GM19328 (cell line): ENCODE data around the gene UPF2.

Experiments
- ATAC-seq: cut with Tn5 transposase; IDR thresholded peaks from one replicate; pipeline ENCODE4 v1.9.1; 2021; ENCODE audit warnings: mild to moderate bottlenecking, moderate library complexity; ENCODE audit not compliant: unreplicated experiment

Gene UPF2

GRCh38 chr10:11885437-11886137, 157.0 kb downstream of the UPF2 start:
- no peak for ATAC-seq

GRCh38 chr10:11884706-11885423, 157.7 kb downstream of the UPF2 start:
- ATAC-seq: no peak

- ATAC-seq: no peak
These were observed 159.8 kb downstream of the UPF2 start for GRCh38 chr10:11882646-11883375.

GRCh38 chr10:11881477-11882417, 160.9 kb downstream of the UPF2 start:
- no peak for ATAC-seq

- ATAC-seq: no peak
These were observed 161.6 kb downstream of the UPF2 start for GRCh38 chr10:11881030-11881476.

GRCh38 chr10:11880151-11881029, 162.2 kb downstream of the UPF2 start:
- no peak for ATAC-seq

GRCh38 chr10:11879387-11880094, 163.1 kb downstream of the UPF2 start:
- no peak for ATAC-seq

GRCh38 chr10:11878776-11879175, 163.8 kb downstream of the UPF2 start:
- ATAC-seq: no peak

GRCh38 chr10:11877591-11877905, 165.1 kb downstream of the UPF2 start:
- no peak for ATAC-seq

- no peak for ATAC-seq
These were observed 165.6 kb downstream of the UPF2 start for GRCh38 chr10:11876805-11877590.

- no peak for ATAC-seq
These were observed 166.3 kb downstream of the UPF2 start for GRCh38 chr10:11876324-11876723.

- no peak for ATAC-seq
These were observed 166.9 kb downstream of the UPF2 start for GRCh38 chr10:11875494-11876281.

GRCh38 chr10:11874568-11875493, 167.8 kb downstream of the UPF2 start:
- no peak for ATAC-seq

GRCh38 chr10:11871466-11871865, 171.1 kb downstream of the UPF2 start:
- ATAC-seq: no peak

GRCh38 chr10:11870900-11871400, 171.7 kb downstream of the UPF2 start:
- ATAC-seq: no peak

- ATAC-seq: no peak
These were observed 172.2 kb downstream of the UPF2 start for GRCh38 chr10:11870461-11870780.
